GM19043 (cell line): ENCODE data around the gene TMEM187.

ENCODE experiments used
- ATAC-seq: cut with Tn5 transposase; IDR thresholded peaks from one replicate; pipeline ENCODE4 v1.9.1; 2021; ENCODE audit warnings: low read depth; ENCODE audit not compliant: unreplicated experiment

TMEM187 gene, protein sequence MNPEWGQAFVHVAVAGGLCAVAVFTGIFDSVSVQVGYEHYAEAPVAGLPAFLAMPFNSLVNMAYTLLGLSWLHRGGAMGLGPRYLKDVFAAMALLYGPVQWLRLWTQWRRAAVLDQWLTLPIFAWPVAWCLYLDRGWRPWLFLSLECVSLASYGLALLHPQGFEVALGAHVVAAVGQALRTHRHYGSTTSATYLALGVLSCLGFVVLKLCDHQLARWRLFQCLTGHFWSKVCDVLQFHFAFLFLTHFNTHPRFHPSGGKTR

DNA sequence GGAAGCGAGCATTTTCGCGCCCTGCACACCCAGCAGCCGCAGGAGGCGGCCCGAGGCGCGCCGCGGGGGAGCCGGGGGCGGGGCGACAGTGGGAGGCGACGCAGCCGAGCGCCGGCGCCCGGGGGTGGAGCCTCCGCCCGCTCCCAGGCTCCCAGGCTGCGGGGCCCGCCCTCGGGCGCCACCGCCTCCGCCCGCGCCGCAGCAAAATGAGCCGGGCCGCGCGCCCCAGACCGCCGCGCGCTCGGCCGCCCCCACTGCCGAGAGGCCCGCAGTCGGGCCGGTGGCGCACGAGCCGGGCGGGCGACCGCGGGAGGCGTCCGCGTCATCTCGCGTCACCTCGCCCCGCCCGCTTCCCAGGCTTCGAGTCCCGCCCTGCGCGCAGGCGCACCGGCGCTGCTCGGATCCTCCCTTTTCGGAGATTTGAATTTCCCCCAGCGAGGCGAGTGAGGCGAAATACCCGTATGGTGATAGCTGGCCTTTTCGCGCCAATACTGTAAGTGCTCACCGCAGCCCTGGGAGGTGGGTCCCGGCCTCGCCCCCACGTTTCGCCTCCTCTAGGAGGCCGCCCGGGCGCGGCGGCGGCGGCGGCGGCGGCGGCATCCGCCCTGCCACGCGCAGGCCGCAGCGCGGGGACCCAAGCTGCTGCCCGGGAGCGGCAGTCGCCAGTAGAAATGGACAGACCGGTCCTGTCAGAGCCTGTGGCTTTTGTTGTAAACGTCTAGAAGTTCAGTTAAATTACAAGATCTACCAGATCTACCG is at the start of gene TMEM187:
Gene TMEM187 (plus strand): TSS at position 387 of the 759 bp plus-strand sequence. CDS start 9,309 bp downstream, outside the sequence.
- ATAC-seq, result peak; percentile 41

DNA sequence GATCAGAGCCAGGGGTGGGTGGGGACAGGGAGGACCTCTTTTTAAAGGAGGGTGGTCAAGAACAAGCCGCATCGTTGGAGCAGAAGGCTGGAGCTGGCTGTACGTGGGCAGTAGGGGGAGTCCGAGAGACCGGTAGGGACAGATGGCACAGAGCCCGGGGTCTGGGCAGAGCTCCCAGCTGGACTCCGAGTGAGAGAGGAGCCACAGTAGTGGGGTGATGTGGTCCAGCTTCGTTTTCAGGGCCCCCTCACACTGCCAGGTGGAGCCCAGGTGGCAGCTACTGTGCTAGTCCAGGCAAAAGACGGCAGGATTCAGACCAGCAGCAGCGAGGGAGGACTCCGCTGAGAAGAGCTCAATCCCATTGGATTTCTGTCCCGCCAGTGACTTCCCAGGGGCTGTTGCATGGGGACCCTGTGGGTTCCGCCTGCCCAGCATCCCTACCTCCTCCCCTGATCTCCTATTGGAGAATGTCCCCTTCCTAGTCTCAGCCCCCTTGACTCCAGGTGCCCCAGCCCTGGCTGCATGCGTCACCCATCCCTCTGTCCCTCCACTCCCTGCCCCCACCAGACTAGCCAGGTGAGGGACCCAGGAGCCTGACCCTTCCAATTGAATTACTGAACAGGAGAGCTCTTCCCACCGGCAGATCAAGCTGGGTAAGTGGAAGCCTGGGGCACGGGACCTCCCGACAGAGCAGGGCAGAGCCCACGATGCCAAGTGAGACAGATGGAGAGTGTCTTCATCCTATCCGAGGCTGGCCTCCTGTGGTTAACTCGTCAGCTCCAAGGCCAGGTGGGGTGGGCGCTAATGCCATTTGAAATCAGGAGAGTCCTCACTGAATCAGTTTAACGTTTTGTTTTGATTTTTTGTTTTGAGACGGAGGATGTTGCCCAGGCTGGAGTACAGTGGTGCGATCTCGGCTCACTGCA is 49.4 kb upstream of the TMEM187 start:
- no peak for ATAC-seq

DNA sequence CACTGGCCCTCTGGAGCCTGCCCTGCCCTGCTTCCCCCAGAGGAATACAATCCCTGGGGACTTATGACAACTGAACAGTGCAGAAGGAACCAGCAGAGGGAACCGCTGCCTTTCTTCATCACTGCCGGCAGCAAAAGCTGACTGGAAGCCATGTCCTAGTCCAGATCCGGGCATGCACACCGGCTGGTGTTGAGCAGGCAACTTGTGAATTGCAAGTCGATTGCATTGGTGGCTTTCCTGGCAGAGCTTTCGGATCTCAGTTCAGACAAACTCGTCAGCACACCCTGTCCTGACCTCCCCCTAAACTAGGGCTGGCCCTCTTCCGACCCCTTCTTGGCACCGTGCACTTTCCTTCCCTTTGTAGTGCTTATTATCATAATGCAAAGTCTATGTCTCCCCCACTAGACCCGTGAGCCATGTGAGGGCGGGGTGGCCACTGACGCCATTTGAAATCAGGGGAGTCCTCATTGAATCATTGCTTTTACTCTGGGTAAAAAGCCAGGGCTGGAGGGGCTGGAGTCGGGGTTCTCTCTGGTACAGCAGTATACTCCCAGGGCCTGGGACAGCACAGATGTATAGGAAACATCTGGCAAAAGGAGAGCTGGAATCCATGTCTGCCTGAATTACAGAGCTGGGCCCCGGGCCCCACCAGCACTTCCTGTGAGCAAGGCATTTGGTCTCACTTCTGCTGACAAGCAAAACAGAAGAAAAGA is 48.2 kb upstream of the TMEM187 start:
- no peak for ATAC-seq

DNA sequence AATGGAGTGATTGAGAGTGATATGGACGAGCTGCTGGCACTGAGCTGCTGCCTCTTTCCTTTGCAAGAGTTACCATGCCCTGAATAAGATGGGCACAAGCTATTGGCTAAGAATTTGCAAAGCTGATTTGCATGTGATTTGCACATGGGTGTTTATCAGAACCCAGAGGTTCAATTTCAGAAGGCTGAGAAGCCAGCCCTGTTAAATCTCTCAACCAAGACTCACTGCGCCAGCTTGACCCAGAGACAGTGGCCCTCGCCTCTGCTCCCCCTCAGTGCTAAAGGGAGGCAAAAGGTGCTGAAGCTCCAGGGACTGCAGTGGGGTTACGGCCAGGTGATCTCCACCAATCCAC is 47.2 kb upstream of the TMEM187 start:
- no peak for ATAC-seq

DNA sequence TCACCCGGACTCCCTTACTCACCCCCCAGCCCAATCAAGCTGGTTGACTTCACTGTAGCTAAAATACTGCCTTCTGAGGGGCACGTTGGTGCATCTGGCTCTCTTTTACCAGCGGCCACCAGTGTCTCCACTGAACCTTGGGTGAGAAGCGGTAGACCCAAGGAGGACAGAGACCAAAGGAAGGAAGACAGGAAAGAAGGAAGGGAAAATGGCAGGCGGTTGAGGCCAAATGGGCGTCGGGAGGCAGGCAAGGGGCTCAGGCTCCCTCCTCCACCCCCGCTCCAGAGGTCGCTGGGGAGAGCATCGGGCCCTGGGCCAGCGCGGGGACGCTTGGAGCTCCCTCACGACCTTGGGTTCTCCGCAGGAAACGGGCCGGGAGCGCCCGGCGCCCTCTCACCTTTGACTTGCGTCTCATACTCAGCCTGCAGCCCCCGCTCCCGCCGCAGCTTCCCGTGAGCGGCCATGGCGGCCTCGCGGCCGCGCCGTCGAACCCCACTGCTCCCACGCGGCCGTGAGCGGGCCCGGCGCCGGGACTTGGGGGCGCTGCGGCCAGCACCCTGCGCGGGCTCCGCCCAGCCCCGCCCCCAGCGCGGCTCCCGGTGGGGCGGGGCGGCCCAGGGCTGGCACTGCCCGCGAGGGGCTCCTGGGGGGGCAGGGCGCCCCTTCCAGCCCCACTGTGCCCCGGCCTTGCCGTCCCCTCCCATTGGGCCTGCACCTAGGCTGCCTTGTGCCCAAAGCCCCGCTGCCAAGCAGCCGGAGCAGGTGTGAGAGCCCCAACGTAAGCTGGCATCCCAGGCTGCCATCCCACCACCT is 46.6 kb upstream of the TMEM187 start, which contains the start of gene ARHGAP4:
Gene ARHGAP4 (minus strand): TSS at position 526 of the 813 bp plus-strand sequence. CDS start 62 bp downstream, at position 464.
- ATAC-seq, result no peak

DNA sequence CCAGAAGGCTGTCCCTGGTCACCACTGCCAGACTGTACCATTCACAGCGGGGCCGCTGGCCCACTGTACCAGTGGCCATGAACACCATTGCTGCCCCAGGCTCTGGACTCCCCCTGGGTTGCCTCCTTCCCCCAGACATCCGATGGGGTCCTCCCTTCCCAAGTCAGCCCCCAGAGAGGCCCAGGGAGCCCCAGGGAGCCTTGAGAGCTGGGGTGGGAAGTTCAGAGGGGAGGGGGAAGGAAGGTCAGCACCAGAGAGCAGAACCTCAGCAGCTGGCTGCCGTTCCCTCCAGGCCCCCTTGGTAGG is 46.0 kb upstream of the TMEM187 start:
- ATAC-seq, result no peak

DNA sequence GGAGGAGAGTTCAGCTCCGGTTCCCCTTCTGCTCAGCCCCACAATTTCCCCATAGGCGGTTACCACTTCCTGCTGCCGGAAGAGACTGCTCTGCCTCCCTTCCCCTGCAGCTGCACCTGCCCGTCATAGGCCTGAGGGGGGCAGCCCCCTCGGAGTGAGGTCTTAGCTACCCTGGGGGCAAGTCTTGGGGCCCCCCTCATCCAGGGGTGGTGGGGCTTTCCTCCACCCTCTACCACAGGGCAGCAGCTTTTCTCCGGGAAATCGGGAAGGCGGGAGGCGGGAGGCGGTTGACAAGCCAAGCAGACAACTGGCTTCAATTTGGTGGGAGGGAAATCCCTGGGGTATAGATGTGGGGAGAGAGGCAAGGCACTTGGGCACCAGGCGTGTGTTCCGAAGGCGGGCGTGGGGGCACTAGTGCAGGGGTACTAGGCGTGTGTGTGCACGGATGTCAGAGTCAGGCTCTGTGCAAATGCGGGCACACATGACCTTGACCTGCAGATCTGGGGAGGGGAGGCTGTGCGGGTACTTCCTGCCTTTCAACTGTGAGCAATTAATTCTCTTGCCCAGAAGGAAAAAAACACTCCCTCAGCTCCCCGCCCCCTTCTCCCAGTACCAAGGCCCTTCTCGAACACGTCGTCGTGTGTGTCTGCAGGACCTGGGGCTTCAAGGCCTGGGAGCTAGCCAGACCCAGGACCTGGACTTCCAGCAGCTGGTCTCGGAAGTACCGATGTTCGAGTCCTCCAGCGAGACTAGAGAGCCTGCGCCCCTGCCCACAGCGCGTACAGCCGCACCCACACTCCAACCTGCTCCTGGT is 45.5 kb upstream of the TMEM187 start:
- ATAC-seq, result peak; percentile 32

DNA sequence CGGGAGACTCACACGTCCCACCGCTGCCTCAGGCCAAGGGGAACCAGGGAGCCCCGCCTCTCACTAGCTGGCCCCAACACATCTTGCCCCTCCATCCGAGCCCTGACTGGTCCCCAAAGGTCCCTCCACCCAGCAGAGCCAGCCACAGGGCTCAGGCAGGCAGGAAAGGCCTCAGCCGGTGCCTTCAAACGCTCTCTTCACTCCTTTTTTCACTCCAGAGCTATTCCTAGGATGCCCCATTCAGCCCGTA is 45.0 kb upstream of the TMEM187 start:
- no peak for ATAC-seq

DNA sequence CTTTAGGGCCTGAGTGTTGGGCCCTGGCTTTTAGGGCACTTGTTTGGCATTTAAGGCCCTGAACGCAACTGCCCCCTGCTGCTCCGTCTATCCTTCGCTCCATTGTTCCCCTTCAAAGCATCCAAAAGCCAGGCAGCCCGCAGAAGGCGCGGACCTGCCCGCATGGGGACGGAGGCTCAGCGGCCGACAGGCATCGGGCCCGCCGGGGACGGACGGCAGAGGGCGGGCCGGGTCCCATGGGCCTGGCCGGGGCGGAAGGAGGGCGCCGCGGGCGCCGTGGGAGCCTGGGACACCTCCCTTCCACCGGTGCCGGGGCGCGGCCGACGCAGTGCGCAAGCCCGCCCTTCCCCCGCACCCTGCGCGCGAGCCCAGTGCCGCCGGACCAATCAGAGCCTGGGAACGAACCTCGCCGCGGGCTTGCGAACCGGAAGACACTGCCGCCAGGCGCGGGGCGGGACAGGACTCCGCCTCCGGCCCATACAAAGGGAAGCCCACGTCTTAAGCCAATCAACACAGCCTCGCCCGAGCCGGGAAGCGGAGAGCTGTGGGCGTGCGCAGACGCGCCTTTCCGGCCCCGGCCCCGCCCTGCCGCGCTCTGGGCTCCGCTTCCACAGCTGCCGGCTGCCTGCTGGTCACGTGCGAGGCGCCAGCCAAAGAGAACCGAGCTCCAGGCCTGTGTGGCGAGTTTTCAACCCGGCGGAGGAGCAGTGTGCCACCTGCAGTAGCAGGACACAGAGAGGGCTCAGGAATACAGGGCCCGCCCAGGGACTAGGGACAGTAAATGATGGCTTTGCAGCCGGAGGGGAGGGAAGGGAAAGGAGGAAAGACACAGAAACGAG is 44.4 kb upstream of the TMEM187 start:
- ATAC-seq, result peak; percentile 62

DNA sequence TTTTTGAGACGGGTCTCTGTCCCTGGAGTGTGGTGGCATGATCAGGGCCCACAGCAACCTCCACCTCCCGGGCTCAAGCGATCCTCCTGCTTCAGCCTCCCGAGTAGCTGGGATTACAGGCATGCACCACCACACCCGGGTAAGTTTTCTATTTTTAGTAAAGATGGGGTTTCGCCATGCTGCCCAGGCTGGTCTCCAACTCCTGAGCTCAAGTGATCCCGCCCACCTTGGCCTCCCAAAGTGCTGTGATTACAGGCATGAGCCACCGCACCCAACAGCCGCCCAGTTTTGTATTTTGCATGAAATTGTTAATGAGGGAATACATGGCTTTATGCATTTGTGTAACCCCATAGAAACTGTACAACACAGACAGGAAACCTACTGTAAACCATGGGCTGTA is 43.7 kb upstream of the TMEM187 start:
- ATAC-seq, result no peak

DNA sequence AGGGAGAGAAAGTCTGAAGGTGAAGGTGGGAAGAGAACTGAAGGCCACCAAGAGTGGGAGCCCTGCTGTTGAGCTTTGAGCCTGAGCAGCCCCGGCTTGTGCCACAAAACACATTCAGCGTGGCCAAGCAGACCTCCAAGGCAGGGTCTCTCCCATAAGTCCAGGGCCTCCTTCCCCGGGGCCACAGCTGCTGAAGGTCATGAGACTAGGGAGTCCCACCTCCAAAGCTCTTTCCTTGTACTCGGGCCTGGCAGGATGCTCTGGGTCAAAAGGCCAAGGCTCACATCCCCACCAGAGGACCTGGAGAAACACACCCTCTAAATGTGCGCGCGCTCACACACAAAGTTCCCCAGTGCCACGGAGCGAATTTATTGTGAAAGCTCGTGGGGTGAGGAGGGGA is 43.0 kb upstream of the TMEM187 start:
- no peak for ATAC-seq

DNA sequence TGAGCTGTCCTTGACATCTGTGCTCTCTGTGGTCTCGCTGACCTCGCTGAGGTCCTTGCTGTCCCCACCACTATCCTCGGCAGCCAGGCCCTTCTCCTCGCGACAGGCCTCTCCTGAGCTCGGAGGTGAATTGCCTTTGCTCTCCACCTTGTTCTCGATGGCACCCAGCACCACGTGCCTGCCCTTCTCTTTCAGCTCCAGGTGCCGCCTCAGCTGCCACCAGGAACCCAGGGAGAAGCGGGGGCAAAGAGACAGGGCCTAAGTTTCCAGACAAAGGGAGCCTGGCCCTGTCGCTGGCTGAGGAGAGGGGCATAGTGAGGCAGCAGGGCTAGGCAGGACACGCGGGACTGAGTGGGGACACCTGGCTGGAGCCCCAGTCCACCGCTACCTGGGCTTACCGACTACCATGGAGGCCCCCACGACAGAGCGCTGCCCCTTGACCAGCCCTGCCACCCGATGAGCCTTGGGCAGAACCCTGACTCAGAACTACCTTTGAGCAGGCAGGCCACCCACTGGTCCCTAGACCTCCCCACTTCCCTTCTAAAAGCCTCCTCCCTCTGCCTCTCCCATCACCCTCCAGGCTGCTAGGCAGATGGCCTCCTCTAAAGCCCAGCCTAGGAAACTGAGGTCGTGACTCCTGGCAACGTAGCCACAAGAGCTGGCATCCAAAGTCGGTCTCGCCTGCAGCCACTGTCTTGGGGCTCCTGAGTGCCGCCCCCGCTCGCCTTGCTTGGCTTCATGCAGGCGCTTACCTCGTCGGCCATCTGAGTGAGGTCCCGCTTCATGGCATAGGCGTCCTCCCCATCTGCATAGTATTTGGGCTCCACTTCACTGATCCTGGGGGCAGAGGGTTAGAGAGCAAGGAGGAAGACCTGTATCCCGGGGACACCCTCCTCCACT is 42.3 kb upstream of the TMEM187 start:
- ATAC-seq, result no peak

DNA sequence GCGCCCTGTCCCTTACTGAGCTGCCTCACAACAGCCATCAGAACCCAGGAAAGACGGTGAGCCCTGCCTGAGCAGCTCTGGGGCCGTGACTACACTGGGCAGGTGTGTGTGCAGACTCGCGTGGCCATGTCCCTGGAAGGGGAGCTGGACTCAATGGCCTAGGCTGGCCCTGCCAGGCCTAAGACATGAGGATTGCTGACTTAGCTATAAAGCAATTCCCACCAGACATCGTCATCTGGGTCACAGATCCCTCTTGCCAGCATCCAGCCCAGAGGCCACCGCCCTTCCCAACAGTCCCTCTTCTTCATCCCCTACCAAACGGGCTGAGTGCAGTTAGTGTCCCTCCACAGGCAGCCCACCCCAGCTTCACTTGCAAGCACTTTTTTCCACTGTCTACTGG is 41.4 kb upstream of the TMEM187 start:
- ATAC-seq, result no peak

DNA sequence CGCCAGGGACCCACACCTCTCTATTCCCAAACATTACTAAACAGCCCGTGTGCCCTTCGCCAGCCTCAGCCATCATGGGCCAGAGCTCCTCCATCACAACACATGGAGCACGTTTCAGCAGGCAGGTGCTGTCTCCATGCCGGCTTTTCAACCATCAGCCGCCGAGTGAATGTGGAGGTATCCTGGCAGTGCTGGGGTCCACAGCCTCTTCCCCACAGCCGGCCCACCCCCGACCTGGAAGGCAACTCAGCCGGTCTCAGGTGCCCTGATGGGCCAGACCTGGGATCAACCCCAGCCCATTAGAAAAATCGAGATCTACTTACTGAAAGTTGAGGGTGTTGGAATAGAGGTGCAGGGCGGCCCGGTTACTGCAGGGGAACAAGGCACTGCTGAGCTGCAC is 40.8 kb upstream of the TMEM187 start:
- no peak for ATAC-seq

DNA sequence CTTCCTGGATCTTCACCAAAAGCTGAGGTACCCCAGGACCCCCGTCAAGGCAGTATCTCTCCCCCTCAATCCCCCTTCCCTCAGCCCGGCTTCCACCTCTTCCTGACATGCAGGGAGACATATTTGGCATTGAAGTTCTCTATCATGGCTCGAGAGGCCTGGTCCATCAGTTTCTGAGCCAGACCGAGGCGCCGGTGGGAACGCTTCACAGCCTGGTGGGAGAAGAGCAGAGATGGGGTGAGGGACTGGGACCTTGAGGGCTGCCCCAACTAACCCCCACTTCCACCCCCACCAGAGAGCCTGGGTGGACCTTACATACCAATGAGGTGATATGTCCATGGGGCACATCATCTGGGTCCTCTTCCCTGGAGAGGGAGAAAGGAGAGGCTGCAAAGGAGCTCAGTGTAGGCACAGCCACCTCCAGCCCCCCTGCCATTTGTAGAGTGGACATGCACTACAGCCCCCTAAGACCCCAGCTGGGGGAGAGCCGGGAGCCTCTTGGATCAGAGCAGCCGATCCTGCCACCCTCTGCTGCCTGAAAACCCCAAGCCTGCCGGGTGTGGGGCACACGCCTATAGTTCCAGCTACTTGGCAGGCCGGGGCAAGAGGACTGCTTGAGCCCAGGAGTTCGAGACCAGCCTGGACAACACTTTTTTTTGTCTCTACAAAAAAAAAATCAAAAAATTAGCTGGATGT is 40.2 kb upstream of the TMEM187 start:
- no peak for ATAC-seq

DNA sequence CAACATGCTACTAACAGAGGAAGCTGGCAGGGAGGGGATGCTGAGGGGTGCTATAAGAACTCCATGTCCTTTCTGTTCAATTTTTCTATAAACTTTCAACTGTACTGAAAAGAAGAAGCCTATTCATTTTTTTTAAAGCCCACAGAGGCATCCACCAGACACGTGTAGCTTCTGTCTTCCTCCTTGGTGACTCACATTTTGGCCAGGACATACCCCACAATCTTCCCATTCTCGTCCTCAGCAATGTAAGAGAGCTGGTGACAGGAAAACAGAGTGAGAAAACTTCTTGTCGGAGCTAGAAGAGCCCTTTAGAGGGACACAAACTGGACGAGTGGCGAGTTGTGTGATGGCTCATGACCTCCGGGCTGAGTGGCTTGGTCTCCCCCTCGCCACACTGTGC is 38.8 kb upstream of the TMEM187 start:
- no peak for ATAC-seq
